ENCODE results near the gene IFT74. TPM values are rescaled to one million over a fixed set of nuclear protein-coding genes. Genes with fewer than 3 reads are reported as not detected.

Gene IFT74
- total and polyA plus RNA-seq, 10 of the 15 experiments (the other 5 are each of a cell fraction or from before 2014, with no cell fraction given) = 7.6 to 15.4 (median 12.3) TPM

DNA sequence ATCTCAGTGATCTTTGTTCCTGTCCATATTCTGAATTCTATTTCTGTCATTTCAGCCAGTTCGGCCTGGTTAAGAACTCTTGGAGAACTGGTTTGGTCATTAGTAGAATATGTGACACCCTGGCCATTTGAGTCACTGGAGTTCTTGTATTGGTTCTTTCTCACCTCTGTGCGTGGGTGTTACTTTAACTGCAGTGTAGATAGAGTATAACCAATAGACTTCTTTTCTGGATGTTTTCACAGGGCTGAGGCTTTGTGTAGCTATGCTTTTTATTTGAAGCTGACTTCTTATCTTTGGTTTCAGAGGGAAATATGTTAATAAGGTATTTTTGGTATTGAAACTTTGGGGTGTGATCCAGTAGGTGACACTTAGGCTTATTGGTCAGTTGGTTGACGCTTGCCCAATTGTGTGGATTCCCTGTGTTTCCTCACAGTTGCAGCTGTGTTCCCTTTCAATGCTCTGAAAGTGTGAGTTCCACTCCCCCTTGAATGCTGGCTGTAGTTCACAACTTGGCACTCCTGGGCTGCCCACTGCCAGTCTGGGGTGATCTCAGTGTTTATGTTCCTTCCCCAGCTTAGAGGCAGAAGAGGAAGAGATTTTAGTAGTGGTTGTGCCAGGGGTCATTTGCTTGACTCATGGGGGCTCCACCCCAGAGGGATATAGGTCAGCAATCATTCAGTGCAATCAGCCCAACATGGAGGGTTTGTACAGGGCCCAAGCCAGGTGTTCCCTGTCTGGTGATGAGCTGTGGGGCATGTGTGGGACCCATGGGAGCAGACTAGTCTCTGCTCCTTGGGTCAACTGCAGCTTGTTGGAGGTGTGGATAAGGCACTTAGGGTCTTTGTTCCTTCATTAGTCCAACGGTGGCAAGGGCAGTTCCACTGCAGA, 117.9 kb downstream of the IFT74 start:
- ATAC-seq = no peak
- WGBS (ENCODE audit: insufficient coverage, insufficient replicate concordance, low lambda C conversion rate, missing lambda C conversion rate) = 27% methylated on average over 4 of the region's 4 CpGs
- ChIA-PET POLR2A (interaction anchor here (1.0 kb wide), 1 partner anchor 11 kb away, joined by 3 read pairs; no protein-coding TSS in a partner anchor), SMC1A (ENCODE audit: uncharacterized antibody, unreplicated experiment) (no interaction called here), CTCF (no interaction called here), RAD21 (ENCODE audit: unreplicated experiment) (no interaction called here)
- no peak for FAIRE-seq
- no TSS peak for BruUV-seq (replicated peaks)
- in situ Hi-C loops (cut with MboI) (loop anchor here (5.0 kb wide), 1 partner anchor 52 kb away; no protein-coding TSS in a partner anchor), intact Hi-C loops (cut with micrococcal nuclease; ENCODE audit: unreplicated experiment) (no loop called here)
- Histone ChIP-seq H3K79me2 (ENCODE audit: control insufficient read depth, insufficient read depth, low read length) (no peaks in the 10 kb centered on the region), H2AFZ (ENCODE audit: control insufficient read depth, low read depth, low read length) (no peak overlapping the region), H3K9me3 (replicated peaks; ENCODE audit: control insufficient read depth, insufficient read depth, low read length) (no peaks in the 10 kb centered on the region), H3K4me3 (no peak overlapping the region), H3K4me2 (ENCODE audit: control insufficient read depth, insufficient read depth) (no peak overlapping the region), H3K27me3 (replicated peaks in 1 of 2; ENCODE audit: control insufficient read depth in 2 of 2, insufficient read depth in 2 of 2, low read length in 1 of 2) (no peaks in the 10 kb centered on the region), H4K20me1 (ENCODE audit: control insufficient read depth, insufficient read depth) (no peaks in the 10 kb centered on the region), H3K4me1 (ENCODE audit: control insufficient read depth, insufficient read depth, low read length) (no peaks in the 10 kb centered on the region), H3K9ac (ENCODE audit: control insufficient read depth, insufficient read depth, low read length) (no peak overlapping the region), H3K36me3 (ENCODE audit: control insufficient read depth in 2 of 2, insufficient read depth in 2 of 2, low read length in 1 of 2) (no peaks in the 10 kb centered on the region), H3K27ac (ENCODE audit: control insufficient read depth, insufficient read depth) (no peak overlapping the region)
- no peak for DNase-seq (ENCODE audit: low read depth, low spot score)
- TF ChIP-seq STAT3 (IDR thresholded peaks at IDR 0.05; ENCODE audit: low read depth, low read length) (no peak), MYB (IDR thresholded peaks at IDR 0.05; ENCODE audit: borderline replicate concordance, low read depth, low read length) (no peak), POU2F2 (IDR thresholded peaks at IDR 0.05; ENCODE audit: borderline replicate concordance, low read depth, low read length) (no peak), NFYB (IDR thresholded peaks at IDR 0.05; ENCODE audit: insufficient read depth, low read depth, low read length) (no peak), SKIL (IDR thresholded peaks at IDR 0.05; ENCODE audit: low read depth, poor library complexity, severe bottlenecking) (no peak), ELK1 (IDR thresholded peaks at IDR 0.05; ENCODE audit: low read depth, low read length) (no peak), IRF4 (IDR thresholded peaks at IDR 0.05; ENCODE audit: low read depth, low read length) (no peak), ASH2L (IDR thresholded peaks at IDR 0.05; ENCODE audit: borderline replicate concordance, low read depth) (no peak), SREBF2 (IDR thresholded peaks at IDR 0.05; ENCODE audit: low read length) (no peak), RCOR1 (conservative IDR thresholded peaks at IDR 0.05; ENCODE audit: low read depth, low read length) (no peak), TARDBP (IDR thresholded peaks at IDR 0.05; ENCODE audit: borderline replicate concordance) (no peak)
- TF ChIP-seq, protein P1, sequence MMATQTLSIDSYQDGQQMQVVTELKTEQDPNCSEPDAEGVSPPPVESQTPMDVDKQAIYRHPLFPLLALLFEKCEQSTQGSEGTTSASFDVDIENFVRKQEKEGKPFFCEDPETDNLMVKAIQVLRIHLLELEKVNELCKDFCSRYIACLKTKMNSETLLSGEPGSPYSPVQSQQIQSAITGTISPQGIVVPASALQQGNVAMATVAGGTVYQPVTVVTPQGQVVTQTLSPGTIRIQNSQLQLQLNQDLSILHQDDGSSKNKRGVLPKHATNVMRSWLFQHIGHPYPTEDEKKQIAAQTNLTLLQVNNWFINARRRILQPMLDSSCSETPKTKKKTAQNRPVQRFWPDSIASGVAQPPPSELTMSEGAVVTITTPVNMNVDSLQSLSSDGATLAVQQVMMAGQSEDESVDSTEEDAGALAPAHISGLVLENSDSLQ (IDR thresholded peaks at IDR 0.05) = no peak
- TF ChIP-seq, protein P2, sequence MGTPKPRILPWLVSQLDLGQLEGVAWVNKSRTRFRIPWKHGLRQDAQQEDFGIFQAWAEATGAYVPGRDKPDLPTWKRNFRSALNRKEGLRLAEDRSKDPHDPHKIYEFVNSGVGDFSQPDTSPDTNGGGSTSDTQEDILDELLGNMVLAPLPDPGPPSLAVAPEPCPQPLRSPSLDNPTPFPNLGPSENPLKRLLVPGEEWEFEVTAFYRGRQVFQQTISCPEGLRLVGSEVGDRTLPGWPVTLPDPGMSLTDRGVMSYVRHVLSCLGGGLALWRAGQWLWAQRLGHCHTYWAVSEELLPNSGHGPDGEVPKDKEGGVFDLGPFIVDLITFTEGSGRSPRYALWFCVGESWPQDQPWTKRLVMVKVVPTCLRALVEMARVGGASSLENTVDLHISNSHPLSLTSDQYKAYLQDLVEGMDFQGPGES (IDR thresholded peaks at IDR 0.05) = no peak
- TF ChIP-seq, protein P3, sequence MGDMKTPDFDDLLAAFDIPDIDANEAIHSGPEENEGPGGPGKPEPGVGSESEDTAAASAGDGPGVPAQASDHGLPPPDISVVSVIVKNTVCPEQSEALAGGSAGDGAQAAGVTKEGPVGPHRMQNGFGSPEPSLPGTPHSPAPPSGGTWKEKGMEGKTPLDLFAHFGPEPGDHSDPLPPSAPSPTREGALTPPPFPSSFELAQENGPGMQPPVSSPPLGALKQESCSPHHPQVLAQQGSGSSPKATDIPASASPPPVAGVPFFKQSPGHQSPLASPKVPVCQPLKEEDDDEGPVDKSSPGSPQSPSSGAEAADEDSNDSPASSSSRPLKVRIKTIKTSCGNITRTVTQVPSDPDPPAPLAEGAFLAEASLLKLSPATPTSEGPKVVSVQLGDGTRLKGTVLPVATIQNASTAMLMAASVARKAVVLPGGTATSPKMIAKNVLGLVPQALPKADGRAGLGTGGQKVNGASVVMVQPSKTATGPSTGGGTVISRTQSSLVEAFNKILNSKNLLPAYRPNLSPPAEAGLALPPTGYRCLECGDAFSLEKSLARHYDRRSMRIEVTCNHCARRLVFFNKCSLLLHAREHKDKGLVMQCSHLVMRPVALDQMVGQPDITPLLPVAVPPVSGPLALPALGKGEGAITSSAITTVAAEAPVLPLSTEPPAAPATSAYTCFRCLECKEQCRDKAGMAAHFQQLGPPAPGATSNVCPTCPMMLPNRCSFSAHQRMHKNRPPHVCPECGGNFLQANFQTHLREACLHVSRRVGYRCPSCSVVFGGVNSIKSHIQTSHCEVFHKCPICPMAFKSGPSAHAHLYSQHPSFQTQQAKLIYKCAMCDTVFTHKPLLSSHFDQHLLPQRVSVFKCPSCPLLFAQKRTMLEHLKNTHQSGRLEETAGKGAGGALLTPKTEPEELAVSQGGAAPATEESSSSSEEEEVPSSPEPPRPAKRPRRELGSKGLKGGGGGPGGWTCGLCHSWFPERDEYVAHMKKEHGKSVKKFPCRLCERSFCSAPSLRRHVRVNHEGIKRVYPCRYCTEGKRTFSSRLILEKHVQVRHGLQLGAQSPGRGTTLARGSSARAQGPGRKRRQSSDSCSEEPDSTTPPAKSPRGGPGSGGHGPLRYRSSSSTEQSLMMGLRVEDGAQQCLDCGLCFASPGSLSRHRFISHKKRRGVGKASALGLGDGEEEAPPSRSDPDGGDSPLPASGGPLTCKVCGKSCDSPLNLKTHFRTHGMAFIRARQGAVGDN (IDR thresholded peaks at IDR 0.05) = no peak

Measured in GM12878 (cell line).